Measurements from ENCODE around the gene ETNK2. TPM values are rescaled to one million over a fixed set of nuclear protein-coding genes. Genes with fewer than 3 reads are reported as not detected.

Gene ETNK2
- total and polyA plus RNA-seq, 2 of the 8 experiments (the other 6 are each of a cell fraction or from before 2014, with no cell fraction given): 20.1 to 26.7 TPM

DNA sequence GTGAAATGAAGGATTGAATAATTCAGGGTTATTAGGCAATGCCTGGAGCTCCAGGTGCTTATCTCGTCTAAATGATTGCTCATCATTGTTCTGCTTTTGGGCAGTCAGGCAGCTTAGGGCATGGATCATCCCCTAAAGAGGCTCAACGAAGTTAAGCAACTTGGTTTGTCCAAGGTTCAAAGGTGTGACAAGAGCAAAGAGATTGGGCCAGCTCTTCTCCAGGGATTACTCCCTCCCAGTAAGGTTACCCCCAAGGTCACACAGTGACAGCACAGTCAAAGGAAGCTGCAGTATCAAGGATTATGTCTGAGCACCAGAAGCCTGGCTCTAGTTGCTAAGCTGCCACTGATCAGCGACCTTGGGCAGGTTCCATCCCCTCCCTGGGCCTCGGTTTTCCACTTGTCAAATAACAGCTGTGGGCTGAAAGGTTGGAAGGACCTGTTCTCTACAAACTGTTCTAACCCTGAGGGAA is 6.8 kb downstream of the ETNK2 start:
- H3K4me3 ChIP-seq (ENCODE audit: extremely low read depth in 1 of 4, insufficient read depth in 2 of 4, low read depth in 3 of 4, low read length in 4 of 4): no peak overlapping the region
- 90% methylated on average over 4 of the region's 4 CpGs; no CpG with 5 or more reads in 1 of the 2 experiments for WGBS, 2 experiments (ENCODE audit: extremely low coverage in 1 of 2, insufficient coverage in 1 of 2, insufficient read length in 1 of 2, insufficient replicate concordance in 2 of 2, low coverage in 1 of 2, low lambda C conversion rate in 2 of 2, missing lambda C conversion rate in 1 of 2)
- H4K5ac ChIP-seq (ENCODE audit: insufficient read length, low read depth, low read length): no peak overlapping the region
- no peaks in the 10 kb centered on the region; a peak in 1 of 7 replicates for H3K27me3 ChIP-seq (replicated peaks in 1 of 4; ENCODE audit: control insufficient read depth in 3 of 4, extremely low read depth in 1 of 4, insufficient read depth in 3 of 4, low read length in 3 of 4)
- ChIA-PET POLR2A (ENCODE audit: partially characterized antibody) (interaction anchor here (0.7 to 2.8 kb wide), 3 partner anchors 9 to 279 kb away, joined by 3 to 14 read pairs (median 3); no protein-coding TSS in a partner anchor), CTCF (ENCODE audit: partially characterized antibody) (interaction anchor here (1.1 to 9.8 kb wide), 5 partner anchors 9 to 150 kb away, joined by 3 to 99 read pairs (median 4); no protein-coding TSS in a partner anchor)
- no peaks in the 10 kb centered on the region for H4K20me1 ChIP-seq (replicated peaks in 1 of 2; ENCODE audit: control insufficient read depth in 1 of 2, insufficient read depth in 2 of 2, low read length in 2 of 2)
- no peak overlapping the region for H2AFZ ChIP-seq (ENCODE audit: low read length)
- H3K14ac ChIP-seq (ENCODE audit: insufficient read length): no peak overlapping the region
- H3K9me3 ChIP-seq (ENCODE audit: insufficient read depth in 2 of 2, low read depth in 1 of 2, low read length in 1 of 2): no peaks in the 10 kb centered on the region
- no peaks in the 10 kb centered on the region; the same call in 1 of the 2 replicates for H3K23me2 ChIP-seq (ENCODE audit: low read depth, low read length)
- no peaks in the 10 kb centered on the region for H3K79me2 ChIP-seq (ENCODE audit: control insufficient read depth in 1 of 2, insufficient read depth in 2 of 2, low read length in 2 of 2)
- H3K36me3 ChIP-seq (ENCODE audit: control insufficient read depth in 2 of 4, insufficient read depth in 4 of 4, low read length in 3 of 4): no peaks in the 10 kb centered on the region
- H3K9ac ChIP-seq (replicated peaks in 1 of 4; ENCODE audit: extremely low read depth in 1 of 4, low read depth in 3 of 4, low read length in 3 of 4): no peak overlapping the region
- no peak overlapping the region for H3K4me2 ChIP-seq (ENCODE audit: insufficient read depth in 1 of 2, low read depth in 2 of 2, low read length in 2 of 2)
- no peak overlapping the region for H3K56ac ChIP-seq (replicated peaks; ENCODE audit: insufficient read length, low read depth, low read length)
- peaks cover 5 to 29% (median 18%) of the 10 kb centered on the region in 4 experiments for H3K4me1 ChIP-seq (replicated peaks in 1 of 4; ENCODE audit: control insufficient read depth in 3 of 4, insufficient read depth in 4 of 4, low read length in 3 of 4)
- no peak overlapping the region for H2BK20ac ChIP-seq (ENCODE audit: low read length)
- DNase-seq (ENCODE audit: low read depth in 1 of 2, low spot score in 2 of 2) (no peak), FAIRE-seq (no peak)
- H3K23ac ChIP-seq (ENCODE audit: insufficient read length): no peak overlapping the region
- H2BK15ac ChIP-seq (ENCODE audit: low read length): no peak overlapping the region
- no peak overlapping the region for H3K4ac ChIP-seq (replicated peaks; ENCODE audit: insufficient read length, low read depth, low read length)
- no peak overlapping the region for H2BK120ac ChIP-seq (replicated peaks; ENCODE audit: low read depth, low read length)
- TF ChIP-seq POU5F1 (IDR thresholded peaks at IDR 0.05; ENCODE audit: low read depth, low read length): no peak
- no peak for TF ChIP-seq SP4 (IDR thresholded peaks at IDR 0.05; ENCODE audit: low read length)
- TF ChIP-seq TAF7 (optimal IDR thresholded peaks at IDR 0.05; ENCODE audit: borderline replicate concordance, low read depth, low read length): no peak
- no peak overlapping the region for H2AK5ac ChIP-seq (ENCODE audit: low read depth, low read length)
- no peak overlapping the region; the same call in 1 of the 2 replicates for H4K8ac ChIP-seq (ENCODE audit: extremely low read depth, insufficient read depth, low read length)
- H3K27ac ChIP-seq (ENCODE audit: low read depth, low read length): no peak overlapping the region
- H2BK12ac ChIP-seq (ENCODE audit: low read depth, low read length): no peak overlapping the region
- H4K91ac ChIP-seq (replicated peaks; ENCODE audit: insufficient read length, low read length): no peak overlapping the region
- no peak overlapping the region for H3K18ac ChIP-seq (ENCODE audit: extremely low read depth, low read length)
- H2BK5ac ChIP-seq (ENCODE audit: low read depth, low read length): no peak overlapping the region
- H3K79me1 ChIP-seq (ENCODE audit: low read depth, low read length): peaks cover 2% of the 10 kb centered on the region; the same call in 1 of the 2 replicates
